ENCODE data around the gene CLASP1. TPM values are rescaled to one million over a fixed set of nuclear protein-coding genes. Genes with fewer than 3 reads are reported as not detected.
"Not testable (repeated sequence)": the region's sequence is repeated elsewhere in the genome, so short reads cannot be mapped to it uniquely, and the experiment has no call there.

The CLASP1 gene
- total RNA-seq, 2 donors from 2014 or later = 63.4 to 69.5 TPM

- H3K9me3 ChIP-seq (ENCODE audit: control insufficient read depth, low read length, poor library complexity, severe bottlenecking) = no peaks in the 10 kb centered on the region
- H3K27me3 Mint-ChIP-seq = no peaks in the 10 kb centered on the region
- no peak overlapping the region for H3K4me3 Mint-ChIP-seq
- H3K27ac Mint-ChIP-seq = no peak overlapping the region
- peaks cover 3% of the 10 kb centered on the region for H3K36me3 Mint-ChIP-seq (ENCODE audit: low read depth)
- no peak for DNase-seq
- no peak for ATAC-seq
- H3K4me1 Mint-ChIP-seq = peaks cover 2% of the 10 kb centered on the region
These were observed 293.1 kb downstream of the CLASP1 start for GRCh38 chr2:121356058-121356640.

- no peaks in the 10 kb centered on the region for H3K27me3 Mint-ChIP-seq
- no peaks in the 10 kb centered on the region for H3K9me3 ChIP-seq (ENCODE audit: control insufficient read depth, low read length, poor library complexity, severe bottlenecking)
- peaks cover 2% of the 10 kb centered on the region for H3K4me1 Mint-ChIP-seq
- peaks cover 3% of the 10 kb centered on the region for H3K36me3 Mint-ChIP-seq (ENCODE audit: low read depth)
- no peak for DNase-seq
- no peak overlapping the region for H3K4me3 Mint-ChIP-seq
- H3K27ac Mint-ChIP-seq = peak overlapping the region; percentile 21
- no peak for ATAC-seq
These were observed 293.8 kb downstream of the CLASP1 start for GRCh38 chr2:121355488-121355887.

GRCh38 chr2:121351521-121352318 lies 297.5 kb downstream of the CLASP1 start:
- no peak overlapping the region for H3K4me3 Mint-ChIP-seq
- peaks cover 2% of the 10 kb centered on the region for H3K36me3 Mint-ChIP-seq (ENCODE audit: low read depth)
- no peak for ATAC-seq

GRCh38 chr2:121350890-121351289 lies 298.4 kb downstream of the CLASP1 start:
- H3K27ac Mint-ChIP-seq = no peak overlapping the region
- H3K9me3 ChIP-seq (ENCODE audit: control insufficient read depth, low read length, poor library complexity, severe bottlenecking) = no peaks in the 10 kb centered on the region
- H3K4me3 Mint-ChIP-seq = peak overlapping the region; percentile 31
- peaks cover 2% of the 10 kb centered on the region for H3K36me3 Mint-ChIP-seq (ENCODE audit: low read depth)
- peaks cover 2% of the 10 kb centered on the region for H3K4me1 Mint-ChIP-seq
- ATAC-seq (no peak), DNase-seq (no peak)
- no peaks in the 10 kb centered on the region for H3K27me3 Mint-ChIP-seq

More at GRCh38 chr2:121351521-121352318, 297.5 kb downstream of the CLASP1 start:
- H3K9me3 ChIP-seq (ENCODE audit: control insufficient read depth, low read length, poor library complexity, severe bottlenecking) = no peaks in the 10 kb centered on the region
- H3K4me1 Mint-ChIP-seq = peaks cover 2% of the 10 kb centered on the region
- H3K27ac Mint-ChIP-seq = no peak overlapping the region
- no peaks in the 10 kb centered on the region for H3K27me3 Mint-ChIP-seq
- no peak for DNase-seq

- no peak overlapping the region for H3K4me3 Mint-ChIP-seq
- H3K27me3 Mint-ChIP-seq = no peaks in the 10 kb centered on the region
- peaks cover 2% of the 10 kb centered on the region for H3K36me3 Mint-ChIP-seq (ENCODE audit: low read depth)
- no peak for ATAC-seq
- H3K4me1 Mint-ChIP-seq = peaks cover under 1% of the 10 kb centered on the region
- H3K9me3 ChIP-seq (ENCODE audit: control insufficient read depth, low read length, poor library complexity, severe bottlenecking) = no peaks in the 10 kb centered on the region
- DNase-seq = no peak
- no peak overlapping the region for H3K27ac Mint-ChIP-seq
These were observed 298.9 kb downstream of the CLASP1 start for GRCh38 chr2:121350402-121350775.

GRCh38 chr2:121349721-121350401 lies 299.4 kb downstream of the CLASP1 start:
- no peak for DNase-seq
- ATAC-seq = no peak
- H3K36me3 Mint-ChIP-seq (ENCODE audit: low read depth) = peaks cover 2% of the 10 kb centered on the region
- H3K4me1 Mint-ChIP-seq = no peaks in the 10 kb centered on the region
- no peaks in the 10 kb centered on the region for H3K9me3 ChIP-seq (ENCODE audit: control insufficient read depth, low read length, poor library complexity, severe bottlenecking)
- no peaks in the 10 kb centered on the region for H3K27me3 Mint-ChIP-seq
- peak overlapping the region; percentile 79 for H3K27ac Mint-ChIP-seq
- no peak overlapping the region for H3K4me3 Mint-ChIP-seq

- Mint-ChIP-seq H3K27ac (no peak overlapping the region), H3K27me3 (no peaks in the 10 kb centered on the region), H3K4me1 (no peaks in the 10 kb centered on the region), H3K36me3 (ENCODE audit: low read depth) (peaks cover 8% of the 10 kb centered on the region), H3K4me3 (no peak overlapping the region)
- ATAC-seq (no peak), DNase-seq (no peak)
- no peaks in the 10 kb centered on the region for H3K9me3 ChIP-seq (ENCODE audit: control insufficient read depth, low read length, poor library complexity, severe bottlenecking)
These were observed 301.0 kb downstream of the CLASP1 start for GRCh38 chr2:121348128-121348740.

GRCh38 chr2:121346859-121347258 lies 302.4 kb downstream of the CLASP1 start:
- ATAC-seq (no peak), DNase-seq (no peak)
- H3K27ac Mint-ChIP-seq = peak overlapping the region; percentile 29
- H3K4me3 Mint-ChIP-seq = no peak overlapping the region
- H3K9me3 ChIP-seq (ENCODE audit: control insufficient read depth, low read length, poor library complexity, severe bottlenecking) = no peaks in the 10 kb centered on the region
- H3K27me3 Mint-ChIP-seq = no peaks in the 10 kb centered on the region
- no peaks in the 10 kb centered on the region for H3K4me1 Mint-ChIP-seq
- peaks cover 12% of the 10 kb centered on the region for H3K36me3 Mint-ChIP-seq (ENCODE audit: low read depth)

- H3K4me1 Mint-ChIP-seq = no peaks in the 10 kb centered on the region
- DNase-seq = no peak
These were observed 302.9 kb downstream of the CLASP1 start for GRCh38 chr2:121346407-121346806.

GRCh38 chr2:121345887-121346286 lies 303.4 kb downstream of the CLASP1 start:
- H3K9me3 ChIP-seq (ENCODE audit: control insufficient read depth, low read length, poor library complexity, severe bottlenecking) = no peaks in the 10 kb centered on the region
- Mint-ChIP-seq H3K27me3 (no peaks in the 10 kb centered on the region), H3K36me3 (ENCODE audit: low read depth) (peaks cover 16% of the 10 kb centered on the region), H3K4me3 (no peak overlapping the region), H3K27ac (peak overlapping the region; percentile 39), H3K4me1 (no peaks in the 10 kb centered on the region)
- no peak for DNase-seq
- ATAC-seq = no peak

More at GRCh38 chr2:121346407-121346806, 302.9 kb downstream of the CLASP1 start:
- Mint-ChIP-seq H3K27me3 (no peaks in the 10 kb centered on the region), H3K36me3 (ENCODE audit: low read depth) (peaks cover 14% of the 10 kb centered on the region), H3K27ac (peak overlapping the region; percentile 29), H3K4me3 (no peak overlapping the region)
- ATAC-seq = no peak
- no peaks in the 10 kb centered on the region for H3K9me3 ChIP-seq (ENCODE audit: control insufficient read depth, low read length, poor library complexity, severe bottlenecking)

GRCh38 chr2:121345101-121345500 lies 304.2 kb downstream of the CLASP1 start:
- Mint-ChIP-seq H3K4me1 (no peaks in the 10 kb centered on the region), H3K36me3 (ENCODE audit: low read depth) (peaks cover 19% of the 10 kb centered on the region)

GRCh38 chr2:121343828-121344399 lies 305.3 kb downstream of the CLASP1 start:
- not testable (repeated sequence) for H3K4me3 Mint-ChIP-seq; H3K9me3 ChIP-seq (ENCODE audit: control insufficient read depth, low read length, poor library complexity, severe bottlenecking); H3K4me1 Mint-ChIP-seq; H3K27me3 Mint-ChIP-seq; ATAC-seq; DNase-seq
- peaks cover 21% of the 10 kb centered on the region for H3K36me3 Mint-ChIP-seq (ENCODE audit: low read depth)
- peak overlapping the region; percentile 27 for H3K27ac Mint-ChIP-seq

More at GRCh38 chr2:121345101-121345500, 304.2 kb downstream of the CLASP1 start:
- no peak for ATAC-seq
- no peak overlapping the region for H3K4me3 Mint-ChIP-seq
- no peak for DNase-seq
- H3K27me3 Mint-ChIP-seq = no peaks in the 10 kb centered on the region
- no peaks in the 10 kb centered on the region for H3K9me3 ChIP-seq (ENCODE audit: control insufficient read depth, low read length, poor library complexity, severe bottlenecking)
- peak overlapping the region; percentile 39 for H3K27ac Mint-ChIP-seq

GRCh38 chr2:121343191-121343590 lies 306.1 kb downstream of the CLASP1 start:
- no peak for DNase-seq
- H3K36me3 Mint-ChIP-seq (ENCODE audit: low read depth) = peaks cover 21% of the 10 kb centered on the region
- H3K4me3 Mint-ChIP-seq = no peak overlapping the region
- no peak for ATAC-seq
- no peaks in the 10 kb centered on the region for H3K9me3 ChIP-seq (ENCODE audit: control insufficient read depth, low read length, poor library complexity, severe bottlenecking)
- no peaks in the 10 kb centered on the region for H3K4me1 Mint-ChIP-seq
- peak overlapping the region; percentile 74 for H3K27ac Mint-ChIP-seq
- no peaks in the 10 kb centered on the region for H3K27me3 Mint-ChIP-seq
